Lung microvascular endothelial cell (primary cell): ENCODE results near the gene ZMYND10. TPM values are rescaled to one million over a fixed set of nuclear protein-coding genes. Genes with fewer than 3 reads are reported as not detected.
A peak's percentile ranks its signal among the peaks of the same experiment; 100 is the strongest.
"Not testable (repeated sequence)": the region's sequence is repeated elsewhere in the genome, so short reads cannot be mapped to it uniquely, and the experiment has no call there.

Source experiments
- DNase-seq, 2 donors: peaks; one replicate each; pipeline versions ENCODE4 v3.0.0 to v3.0.0-alpha.2; 2010; ENCODE audit warnings: low read depth in 2 of 2
- total RNA-seq: library from RNA; depleted of rRNA; stranded (reverse); fragments of >200 nt; gene quantifications from 2 replicates; pipeline ENCODE4 v1.2.1, GENCODE V29; 2014

ZMYND10 gene
- total RNA-seq, 1 donor from 2014 or later = 0.20 TPM

GRCh38 chr3:50325497-50326181 lies 19.9 kb downstream of the ZMYND10 start:
- no peak for DNase-seq

GRCh38 chr3:50325113-50325480 lies 20.4 kb downstream of the ZMYND10 start:
- DNase-seq = no peak

- peak; percentile 83 to 93 for DNase-seq
These were observed 21.0 kb downstream of the ZMYND10 start for GRCh38 chr3:50324351-50325112.

- peak; percentile 94 to 97 for DNase-seq
These were observed 21.8 kb downstream of the ZMYND10 start for GRCh38 chr3:50323614-50324199.

- peak; percentile 88 to 97 for DNase-seq
These were observed 22.4 kb downstream of the ZMYND10 start for GRCh38 chr3:50323092-50323600.

GRCh38 chr3:50322386-50323091 lies 23.0 kb downstream of the ZMYND10 start, which contains the start of gene HYAL2:
HYAL2 (minus strand) TSS chr3:50322745; CDS start chr3:50320489, 2,256 bp downstream.
- DNase-seq = peak; percentile 77 to 89

GRCh38 chr3:50322115-50322385 lies 23.5 kb downstream of the ZMYND10 start:
- no peak for DNase-seq

- DNase-seq = peak; percentile 91 to 95
These were observed 24.0 kb downstream of the ZMYND10 start for GRCh38 chr3:50321336-50322114.

GRCh38 chr3:50320853-50321335 lies 24.6 kb downstream of the ZMYND10 start:
- peak; percentile 73 to 83 for DNase-seq

GRCh38 chr3:50319894-50320625 lies 25.5 kb downstream of the ZMYND10 start:
- DNase-seq = peak; percentile 66 to 67

- peak in 1 of 2 donors; percentile 21 for DNase-seq
These were observed 26.2 kb downstream of the ZMYND10 start for GRCh38 chr3:50319181-50319893.

- DNase-seq = no peak
These were observed 26.9 kb downstream of the ZMYND10 start for GRCh38 chr3:50318615-50319014.

GRCh38 chr3:50318163-50318562 lies 27.4 kb downstream of the ZMYND10 start:
- no peak for DNase-seq

- DNase-seq = no peak
These were observed 28.2 kb downstream of the ZMYND10 start for GRCh38 chr3:50317300-50317699.

- peak in 1 of 2 donors; percentile 85 for DNase-seq
These were observed 28.8 kb downstream of the ZMYND10 start for GRCh38 chr3:50316657-50317242.

GRCh38 chr3:50314816-50315215 lies 30.7 kb downstream of the ZMYND10 start:
- DNase-seq = no peak

- no peak for DNase-seq
These were observed 31.2 kb downstream of the ZMYND10 start for GRCh38 chr3:50314342-50314741.

- DNase-seq = not testable (repeated sequence)
These were observed 33.5 kb downstream of the ZMYND10 start for GRCh38 chr3:50312041-50312440.

- DNase-seq = no peak
These were observed 40.9 kb downstream of the ZMYND10 start for GRCh38 chr3:50304601-50305000.
